ENCODE measurements around the gene MPZL2. TPM values are rescaled to one million over a fixed set of nuclear protein-coding genes. Genes with fewer than 3 reads are reported as not detected.
A peak's percentile ranks its signal among the peaks of the same experiment; 100 is the strongest.

MPZL2 gene
- total RNA-seq, 4 donors from 2014 or later, result 6.6 to 31.6 (median 13.9) TPM

DNA sequence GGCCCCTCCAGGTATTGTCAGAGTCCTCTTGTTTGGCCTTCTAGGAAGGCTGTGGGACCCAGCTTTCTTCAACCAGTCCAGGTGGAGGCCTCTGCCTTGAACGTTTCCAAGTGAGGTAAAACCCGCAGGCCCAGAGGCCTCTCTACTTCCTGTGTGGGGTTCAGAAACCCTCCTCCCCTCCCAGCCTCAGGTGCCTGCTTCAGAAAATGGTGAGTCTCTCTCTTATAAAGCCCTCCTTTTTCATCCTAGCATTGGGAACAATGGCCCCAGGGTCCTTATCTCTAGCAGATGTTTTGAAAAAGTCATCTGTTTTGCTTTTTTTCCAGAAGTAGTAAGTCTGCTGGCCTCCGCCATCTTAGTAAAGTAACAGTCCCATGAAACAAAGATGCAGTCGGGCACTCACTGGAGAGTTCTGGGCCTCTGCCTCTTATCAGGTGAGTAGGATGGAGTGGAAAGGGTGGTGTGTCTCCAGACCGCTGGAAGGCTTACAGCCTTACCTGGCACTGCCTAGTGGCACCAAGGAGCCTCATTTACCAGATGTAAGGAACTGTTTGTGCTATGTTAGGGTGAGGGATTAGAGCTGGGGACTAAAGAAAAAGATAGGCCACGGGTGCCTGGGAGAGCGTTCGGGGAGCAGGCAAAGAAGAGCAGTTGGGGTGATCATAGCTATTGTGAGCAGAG is 40.6 kb upstream of the MPZL2 start, which contains the start of gene CD3E:
Gene CD3E (plus strand): TSS at position 163 of the 681 bp plus-strand sequence. CDS start 223 bp downstream, at position 386.
- DNase-seq (ENCODE audit: extremely low spot score), result peak; percentile 78
- Histone ChIP-seq H3K4me1 (no peaks in the 10 kb centered on the region), H3K27me3 (peaks cover 0 to 29% (median 0%) of the 10 kb centered on the region in 4 donors), H3K4me3 (no peak within 1 kb of the TSS), H3K27ac (replicated peaks in 1 of 4) (no peak within 1 kb of the TSS), H3K9me3 (no peaks in the 10 kb centered on the region), H3K36me3 (no peaks in the 10 kb centered on the region)
- 76% methylated on average over 8 of the region's 8 CpGs for WGBS
- intact Hi-C loops (cut with DNase I), result no loop called here
- TF ChIP-seq EP300 (IDR thresholded peaks at IDR 0.05) (no peak), POLR2AphosphoS5 (IDR thresholded peaks at IDR 0.05) (no peak), POLR2A (IDR thresholded peaks at IDR 0.05; ENCODE audit: low read depth) (no peak)
- TF ChIP-seq, protein P1, sequence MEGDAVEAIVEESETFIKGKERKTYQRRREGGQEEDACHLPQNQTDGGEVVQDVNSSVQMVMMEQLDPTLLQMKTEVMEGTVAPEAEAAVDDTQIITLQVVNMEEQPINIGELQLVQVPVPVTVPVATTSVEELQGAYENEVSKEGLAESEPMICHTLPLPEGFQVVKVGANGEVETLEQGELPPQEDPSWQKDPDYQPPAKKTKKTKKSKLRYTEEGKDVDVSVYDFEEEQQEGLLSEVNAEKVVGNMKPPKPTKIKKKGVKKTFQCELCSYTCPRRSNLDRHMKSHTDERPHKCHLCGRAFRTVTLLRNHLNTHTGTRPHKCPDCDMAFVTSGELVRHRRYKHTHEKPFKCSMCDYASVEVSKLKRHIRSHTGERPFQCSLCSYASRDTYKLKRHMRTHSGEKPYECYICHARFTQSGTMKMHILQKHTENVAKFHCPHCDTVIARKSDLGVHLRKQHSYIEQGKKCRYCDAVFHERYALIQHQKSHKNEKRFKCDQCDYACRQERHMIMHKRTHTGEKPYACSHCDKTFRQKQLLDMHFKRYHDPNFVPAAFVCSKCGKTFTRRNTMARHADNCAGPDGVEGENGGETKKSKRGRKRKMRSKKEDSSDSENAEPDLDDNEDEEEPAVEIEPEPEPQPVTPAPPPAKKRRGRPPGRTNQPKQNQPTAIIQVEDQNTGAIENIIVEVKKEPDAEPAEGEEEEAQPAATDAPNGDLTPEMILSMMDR (IDR thresholded peaks at IDR 0.05), result no peak

DNA sequence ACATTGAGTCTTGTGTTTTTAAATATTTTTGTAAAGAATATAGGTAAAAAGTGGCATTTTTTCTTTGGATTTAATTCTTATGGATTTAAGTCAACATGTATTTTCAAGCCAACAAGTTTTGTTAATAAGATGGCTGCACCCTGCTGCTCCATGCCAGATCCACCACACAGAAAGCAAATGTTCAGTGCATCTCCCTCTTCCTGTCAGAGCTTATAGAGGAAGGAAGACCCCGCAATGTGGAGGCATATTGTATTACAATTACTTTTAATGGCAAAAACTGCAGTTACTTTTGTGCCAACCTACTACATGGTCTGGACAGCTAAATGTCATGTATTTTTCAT is 40.1 kb upstream of the MPZL2 start:
- TF ChIP-seq POLR2AphosphoS5 (IDR thresholded peaks at IDR 0.05) (no peak), POLR2A (IDR thresholded peaks at IDR 0.05; ENCODE audit: low read depth) (no peak), EP300 (IDR thresholded peaks at IDR 0.05) (no peak)
- TF ChIP-seq, protein P1 (IDR thresholded peaks at IDR 0.05), result no peak
- Histone ChIP-seq H3K9me3 (no peaks in the 10 kb centered on the region), H3K4me3 (no peak overlapping the region), H3K36me3 (no peaks in the 10 kb centered on the region), H3K27ac (replicated peaks in 1 of 4) (no peak overlapping the region), H3K27me3 (peaks cover 0 to 29% (median 0%) of the 10 kb centered on the region in 4 donors), H3K4me1 (no peaks in the 10 kb centered on the region)
- no peak for DNase-seq (ENCODE audit: extremely low spot score)
- WGBS, result 62% methylated on average over 1 of the region's 1 CpG
- intact Hi-C loops (cut with DNase I), result no loop called here

DNA sequence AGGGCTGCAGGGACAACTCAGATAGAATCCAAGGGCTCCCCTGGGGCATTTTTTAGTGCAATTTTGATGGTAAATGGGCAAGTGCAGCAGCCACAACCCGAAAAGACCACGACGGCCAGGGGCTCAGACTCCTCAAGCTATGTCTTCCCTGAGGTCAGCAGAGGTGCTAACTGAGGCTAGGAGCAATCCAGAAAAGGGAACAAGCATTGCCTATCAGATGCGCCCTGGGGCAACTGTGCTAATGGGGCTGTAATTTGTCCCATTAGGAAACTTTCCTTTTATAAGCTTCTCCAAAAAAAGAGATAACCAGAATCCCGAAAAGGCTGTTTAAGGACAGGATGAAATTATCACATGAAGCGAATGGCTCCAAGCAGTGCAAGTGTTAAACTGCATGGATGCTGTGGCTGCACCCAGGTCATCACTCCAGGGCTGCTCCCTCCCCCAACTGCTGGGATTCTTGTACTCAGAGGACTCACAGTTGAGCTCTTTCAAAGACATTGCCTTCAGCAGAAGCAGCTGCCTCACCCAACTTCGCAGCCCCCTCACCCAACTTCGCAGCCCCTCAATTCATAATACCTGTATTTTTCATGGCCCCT is 37.6 kb upstream of the MPZL2 start:
- Histone ChIP-seq H3K4me1 (no peaks in the 10 kb centered on the region), H3K4me3 (no peak overlapping the region), H3K9me3 (no peaks in the 10 kb centered on the region), H3K27me3 (peaks cover 0 to 29% (median 0%) of the 10 kb centered on the region in 4 donors), H3K27ac (replicated peaks in 1 of 4) (no peak overlapping the region), H3K36me3 (no peaks in the 10 kb centered on the region)
- intact Hi-C loops (cut with DNase I), result no loop called here
- WGBS, result 56% methylated on average over 8 of the region's 8 CpGs
- TF ChIP-seq EP300 (IDR thresholded peaks at IDR 0.05), result no peak
- no peak for TF ChIP-seq POLR2AphosphoS5 (IDR thresholded peaks at IDR 0.05)
- peak; percentile 88 for DNase-seq (ENCODE audit: extremely low spot score)

DNA sequence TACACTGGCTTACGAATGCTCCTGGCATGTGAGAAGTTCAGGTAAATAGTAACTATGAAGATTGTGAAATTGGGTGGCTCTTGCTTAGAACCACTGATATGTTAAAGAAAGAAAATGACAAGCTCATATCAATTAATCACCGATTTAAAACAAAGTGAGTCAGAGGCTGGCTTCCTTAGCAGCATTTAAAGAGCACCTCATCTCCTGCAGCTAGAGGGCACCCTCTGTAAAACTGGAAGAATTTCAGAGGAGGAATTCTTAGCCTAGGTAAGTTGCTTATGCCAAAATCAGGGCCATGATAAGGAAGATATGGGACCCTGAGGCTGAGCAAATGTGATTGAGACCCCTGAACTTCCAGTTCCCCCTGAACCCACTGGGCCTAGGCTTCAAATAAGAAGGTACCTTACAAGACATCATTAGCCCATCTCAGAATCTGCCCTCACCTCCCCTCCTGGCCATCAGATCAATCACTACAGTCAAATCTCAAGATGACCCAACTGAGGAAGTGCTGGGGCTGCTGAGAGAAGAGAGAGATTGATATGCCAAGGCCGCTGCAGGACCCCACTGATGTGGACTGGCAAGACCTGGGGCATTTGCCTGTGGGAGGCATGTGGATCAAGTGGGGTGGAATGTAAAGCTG is 31.8 kb upstream of the MPZL2 start:
- no peaks in the 10 kb centered on the region for H3K9me3 ChIP-seq
- intact Hi-C loops (cut with DNase I), result no loop called here
- no peak for DNase-seq (ENCODE audit: extremely low spot score)
- H3K4me3 ChIP-seq, result no peak overlapping the region
- H3K36me3 ChIP-seq, result no peaks in the 10 kb centered on the region
- no peak for TF ChIP-seq POLR2A (IDR thresholded peaks at IDR 0.05; ENCODE audit: low read depth)
- TF ChIP-seq EP300 (IDR thresholded peaks at IDR 0.05), result no peak
- TF ChIP-seq, protein P1 (IDR thresholded peaks at IDR 0.05), result peak in 2 of 3 experiments; percentile 18 to 31
- H3K27me3 ChIP-seq, result peaks cover 0 to 20% (median 0%) of the 10 kb centered on the region in 4 donors
- 70% methylated on average over 3 of the region's 3 CpGs for WGBS
- no peaks in the 10 kb centered on the region for H3K4me1 ChIP-seq
- no peak overlapping the region for H3K27ac ChIP-seq (replicated peaks in 1 of 4)

DNA sequence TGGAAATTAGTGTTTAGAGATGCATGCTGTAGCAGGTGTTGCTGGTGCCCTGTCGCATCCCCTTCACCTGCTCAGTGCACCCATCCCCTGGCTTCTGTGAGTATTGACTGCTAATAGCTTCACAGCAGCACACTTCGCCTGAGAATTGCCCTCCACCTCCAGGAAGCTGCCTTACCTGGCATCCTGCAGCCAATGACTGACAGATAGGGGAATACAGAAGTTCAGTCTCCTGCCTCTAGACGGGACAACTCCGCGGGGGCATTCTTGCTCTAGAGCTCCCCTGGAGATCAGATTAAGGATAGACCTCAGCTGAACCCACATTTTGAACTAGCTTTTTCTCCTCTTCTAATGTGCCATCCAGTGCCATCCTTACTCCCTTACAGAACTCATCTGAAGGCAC is 31.1 kb upstream of the MPZL2 start:
- WGBS, result 61% methylated on average over 5 of the region's 5 CpGs
- intact Hi-C loops (cut with DNase I), result no loop called here
- no peak for TF ChIP-seq EP300 (IDR thresholded peaks at IDR 0.05)
- TF ChIP-seq, protein P1 (IDR thresholded peaks at IDR 0.05), result no peak
- TF ChIP-seq POLR2A (IDR thresholded peaks at IDR 0.05; ENCODE audit: low read depth), result no peak

More for the DNA sequence above, 31.1 kb upstream of the MPZL2 start:
- H3K4me1 ChIP-seq, result no peaks in the 10 kb centered on the region
- H3K4me3 ChIP-seq, result no peak overlapping the region
- H3K36me3 ChIP-seq, result no peaks in the 10 kb centered on the region
- H3K9me3 ChIP-seq, result no peaks in the 10 kb centered on the region
- no peak for DNase-seq (ENCODE audit: extremely low spot score)
- peaks cover 0 to 20% (median 0%) of the 10 kb centered on the region in 4 donors for H3K27me3 ChIP-seq
- H3K27ac ChIP-seq (replicated peaks in 1 of 4), result no peak overlapping the region
